WERI-Rb-1 (cell line): Measurements from ENCODE around the gene CDK18.

ENCODE experiments used
- DNase-seq: peaks from one replicate; pipeline ENCODE4 v3.0.0-alpha.2; 2020
- H3K27ac ChIP-seq: fragments of 250-450 bp; sonication (Bioruptor Pico); 2 replicates; pipeline ENCODE4 v1.5.1; 2020; ENCODE audit warnings: mild to moderate bottlenecking, moderate library complexity
- H3K27me3 ChIP-seq: fragments of 250-450 bp; sonication (Bioruptor Pico); 2 replicates; pipeline ENCODE4 v1.5.1; 2021; ENCODE audit warnings: mild to moderate bottlenecking, low read depth, moderate library complexity; ENCODE audit not compliant: insufficient read depth, severe bottlenecking
- H3K36me3 ChIP-seq: fragments of 250-450 bp; sonication (Bioruptor Pico); 2 replicates; pipeline ENCODE4 v1.5.1; 2020; ENCODE audit warnings: mild to moderate bottlenecking, moderate library complexity
- H3K4me3 ChIP-seq: 2 replicates; pipeline ENCODE4 v1.5.1; 2011; ENCODE audit warnings: low read depth, mild to moderate bottlenecking, control low read depth, low read length
- H3K9me3 ChIP-seq: fragments of 250-450 bp; sonication (Bioruptor Pico); 2 replicates; pipeline ENCODE4 v1.5.1; 2021; ENCODE audit warnings: mild to moderate bottlenecking, moderate library complexity; ENCODE audit not compliant: severe bottlenecking
- TF ChIP-seq, protein P1 (sequence below): IDR thresholded peaks from 2 replicates; pipeline ENCODE4 v1.5.1; 2011; ENCODE audit warnings: low read depth, mild to moderate bottlenecking, control low read depth, inconsistent platforms, low read length

CDK18 gene

GRCh38 chr1:205561501-205562203, 57.2 kb downstream of the CDK18 start:
- H3K4me3 ChIP-seq, result no peak overlapping the region
- no peaks in the 10 kb centered on the region for H3K36me3 ChIP-seq
- no peak overlapping the region for H3K27ac ChIP-seq
- TF ChIP-seq, protein P1, sequence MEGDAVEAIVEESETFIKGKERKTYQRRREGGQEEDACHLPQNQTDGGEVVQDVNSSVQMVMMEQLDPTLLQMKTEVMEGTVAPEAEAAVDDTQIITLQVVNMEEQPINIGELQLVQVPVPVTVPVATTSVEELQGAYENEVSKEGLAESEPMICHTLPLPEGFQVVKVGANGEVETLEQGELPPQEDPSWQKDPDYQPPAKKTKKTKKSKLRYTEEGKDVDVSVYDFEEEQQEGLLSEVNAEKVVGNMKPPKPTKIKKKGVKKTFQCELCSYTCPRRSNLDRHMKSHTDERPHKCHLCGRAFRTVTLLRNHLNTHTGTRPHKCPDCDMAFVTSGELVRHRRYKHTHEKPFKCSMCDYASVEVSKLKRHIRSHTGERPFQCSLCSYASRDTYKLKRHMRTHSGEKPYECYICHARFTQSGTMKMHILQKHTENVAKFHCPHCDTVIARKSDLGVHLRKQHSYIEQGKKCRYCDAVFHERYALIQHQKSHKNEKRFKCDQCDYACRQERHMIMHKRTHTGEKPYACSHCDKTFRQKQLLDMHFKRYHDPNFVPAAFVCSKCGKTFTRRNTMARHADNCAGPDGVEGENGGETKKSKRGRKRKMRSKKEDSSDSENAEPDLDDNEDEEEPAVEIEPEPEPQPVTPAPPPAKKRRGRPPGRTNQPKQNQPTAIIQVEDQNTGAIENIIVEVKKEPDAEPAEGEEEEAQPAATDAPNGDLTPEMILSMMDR, result no peak
- H3K27me3 ChIP-seq, result peaks cover 46% of the 10 kb centered on the region
- DNase-seq, result no peak
- peaks cover 32% of the 10 kb centered on the region for H3K9me3 ChIP-seq

GRCh38 chr1:205563927-205564441, 59.5 kb downstream of the CDK18 start:
- TF ChIP-seq, protein P1, result no peak
- H3K36me3 ChIP-seq, result no peaks in the 10 kb centered on the region
- no peak overlapping the region for H3K27ac ChIP-seq
- H3K27me3 ChIP-seq, result peaks cover 50% of the 10 kb centered on the region
- peaks cover 27% of the 10 kb centered on the region for H3K9me3 ChIP-seq
- DNase-seq, result peak; percentile 83
- H3K4me3 ChIP-seq, result no peak overlapping the region

DNA sequence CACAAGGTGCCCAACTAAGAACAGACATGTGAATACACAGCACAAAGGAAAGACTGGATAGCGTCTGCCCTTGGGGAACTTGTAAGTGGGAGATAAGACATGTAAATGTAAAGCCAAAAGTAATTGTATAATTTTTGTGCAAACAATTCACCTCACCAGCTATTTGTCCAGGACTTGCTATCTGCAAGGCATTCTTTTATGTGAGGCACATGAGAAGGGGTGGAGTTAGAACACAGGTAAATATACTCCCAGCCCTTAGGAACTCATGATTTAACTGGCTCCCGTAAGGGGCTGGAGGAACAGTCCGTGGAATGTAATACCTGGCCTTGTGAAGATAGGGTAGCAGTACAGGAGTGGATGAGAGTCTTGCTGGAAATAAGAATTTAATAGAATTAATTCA, 61.3 kb downstream of the CDK18 start:
- peak; percentile 2 for DNase-seq
- Histone ChIP-seq H3K27me3 (peaks cover 64% of the 10 kb centered on the region), H3K4me3 (no peak overlapping the region), H3K36me3 (no peaks in the 10 kb centered on the region), H3K9me3 (peaks cover 18% of the 10 kb centered on the region), H3K27ac (no peak overlapping the region)
- TF ChIP-seq, protein P1, result no peak

- H3K36me3 ChIP-seq, result no peaks in the 10 kb centered on the region
- peak; percentile 23 for DNase-seq
- no peak overlapping the region for H3K27ac ChIP-seq
- peaks cover 78% of the 10 kb centered on the region for H3K27me3 ChIP-seq
- TF ChIP-seq, protein P1, result no peak
- H3K9me3 ChIP-seq, result peaks cover 4% of the 10 kb centered on the region
- no peak overlapping the region for H3K4me3 ChIP-seq
These were observed 63.2 kb downstream of the CDK18 start for GRCh38 chr1:205567716-205568115.

- peak; percentile 4 for DNase-seq
- no peaks in the 10 kb centered on the region for H3K36me3 ChIP-seq
- TF ChIP-seq, protein P1, result no peak
- no peak overlapping the region for H3K27ac ChIP-seq
- peaks cover 6% of the 10 kb centered on the region for H3K9me3 ChIP-seq
- peaks cover 78% of the 10 kb centered on the region for H3K27me3 ChIP-seq
- no peak overlapping the region for H3K4me3 ChIP-seq
These were observed 63.6 kb downstream of the CDK18 start for GRCh38 chr1:205568135-205568468.
